Rectal smooth muscle tissue (tissue), 1 donor: ENCODE results near the gene GLIS1.

Experiments
- H3K27ac ChIP-seq: one replicate; pipeline ENCODE4 v1.7.0; 2013; ENCODE audit warnings: low read depth, low read length, inconsistent platforms
- H3K27me3 ChIP-seq: one replicate; pipeline ENCODE4 v1.7.0; 2013; ENCODE audit warnings: low read length; ENCODE audit not compliant: control insufficient read depth, insufficient read depth
- H3K36me3 ChIP-seq: one replicate; pipeline ENCODE4 v1.7.0; 2013; ENCODE audit warnings: low read length; ENCODE audit not compliant: control insufficient read depth, insufficient read depth
- H3K4me1 ChIP-seq: one replicate; pipeline ENCODE4 v1.7.0; 2013; ENCODE audit warnings: low read length; ENCODE audit not compliant: control insufficient read depth, insufficient read depth
- H3K4me3 ChIP-seq: one replicate; pipeline ENCODE4 v1.7.0; 2013; ENCODE audit warnings: low read length
- H3K9ac ChIP-seq: one replicate; pipeline ENCODE4 v1.7.0; 2013; ENCODE audit warnings: low read length

The GLIS1 gene

DNA sequence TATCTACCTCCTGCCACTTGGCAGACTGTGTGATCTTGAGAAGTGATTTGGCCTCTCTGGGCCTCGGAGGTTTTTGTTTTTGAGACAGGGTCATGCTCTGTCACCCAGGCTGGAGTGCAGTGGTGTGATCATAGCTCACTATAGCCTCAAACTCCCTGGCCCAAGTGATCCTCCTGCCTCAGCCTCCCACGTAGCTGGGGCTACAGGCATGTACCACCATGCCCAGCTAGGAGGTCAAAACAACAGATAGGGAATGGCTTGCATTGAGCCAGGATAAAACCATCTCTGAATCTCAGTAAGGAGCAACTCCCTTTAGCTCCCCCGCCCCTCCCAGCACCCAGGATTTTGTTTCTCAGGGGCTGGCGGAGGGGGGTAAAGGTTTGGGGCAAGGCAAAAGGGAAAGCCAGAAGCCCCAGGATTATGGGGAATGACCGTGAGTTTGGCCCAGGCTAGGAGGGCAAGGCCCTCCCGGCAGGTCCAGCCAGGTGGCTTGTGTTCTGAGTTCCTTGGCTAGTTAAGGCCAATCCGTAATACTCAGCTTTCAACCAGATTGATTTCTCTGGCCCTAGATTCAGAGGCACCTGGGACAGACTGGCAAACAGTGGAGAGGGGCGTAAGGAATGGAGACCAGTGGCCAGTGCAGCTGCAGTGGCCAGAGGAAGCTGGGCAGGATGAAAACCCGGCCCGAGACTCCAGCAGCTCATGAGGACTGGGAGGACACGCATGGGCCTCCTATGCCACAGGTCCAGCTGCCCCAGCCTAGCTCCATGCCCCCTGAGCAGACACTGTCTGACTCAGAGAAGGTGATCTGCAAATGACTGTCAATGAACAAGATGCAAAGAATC, 149.7 kb downstream of the GLIS1 start:
- H3K4me1 ChIP-seq = no peaks in the 10 kb centered on the region
- H3K9ac ChIP-seq = no peak overlapping the region
- H3K36me3 ChIP-seq = no peaks in the 10 kb centered on the region
- no peaks in the 10 kb centered on the region for H3K27me3 ChIP-seq
- H3K4me3 ChIP-seq = no peak overlapping the region
- H3K27ac ChIP-seq = no peak overlapping the region

GRCh38 chr1:53588053-53588779, 150.7 kb downstream of the GLIS1 start:
- Histone ChIP-seq H3K27ac (no peak overlapping the region), H3K9ac (no peak overlapping the region), H3K27me3 (no peaks in the 10 kb centered on the region), H3K4me3 (no peak overlapping the region), H3K36me3 (no peaks in the 10 kb centered on the region), H3K4me1 (no peaks in the 10 kb centered on the region)

DNA sequence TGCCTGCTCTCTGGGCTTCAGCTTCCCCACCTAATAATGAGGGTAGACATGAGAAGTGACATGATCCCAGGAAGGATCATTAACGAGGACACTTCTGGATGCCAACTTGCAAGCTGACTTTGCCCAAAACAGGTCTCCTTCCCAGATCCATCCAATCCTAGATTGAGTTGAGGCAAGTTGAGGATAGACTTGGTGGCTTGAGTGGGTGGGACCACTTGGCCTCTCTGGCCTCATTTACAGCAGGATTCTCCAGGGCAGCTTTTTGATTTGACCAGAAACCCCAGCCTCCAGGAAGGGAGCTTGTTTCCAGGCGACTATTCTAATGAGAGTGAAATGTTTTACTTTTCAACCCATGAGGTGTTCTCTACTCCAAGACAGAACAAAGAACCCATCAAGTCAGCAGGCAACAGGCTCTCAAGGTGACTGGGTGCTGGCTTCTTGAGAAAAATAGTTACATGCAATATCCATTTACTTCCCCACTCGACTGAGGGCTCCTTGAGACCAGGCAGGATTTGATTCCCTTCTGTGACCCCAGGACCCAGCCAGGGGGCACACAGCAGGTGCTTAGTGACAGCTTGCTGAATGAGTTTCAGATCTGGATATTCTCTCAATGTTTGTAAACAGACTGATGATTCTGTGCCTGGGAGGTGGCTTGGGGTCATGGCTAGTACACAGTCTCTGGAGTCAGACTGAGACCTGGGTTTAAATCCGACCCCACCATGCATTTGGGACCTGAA, 151.5 kb downstream of the GLIS1 start:
- H3K9ac ChIP-seq = no peak overlapping the region
- no peak overlapping the region for H3K4me3 ChIP-seq
- no peaks in the 10 kb centered on the region for H3K4me1 ChIP-seq
- H3K36me3 ChIP-seq = no peaks in the 10 kb centered on the region
- no peaks in the 10 kb centered on the region for H3K27me3 ChIP-seq
- no peak overlapping the region for H3K27ac ChIP-seq

- Histone ChIP-seq H3K36me3 (no peaks in the 10 kb centered on the region), H3K27ac (no peak overlapping the region), H3K27me3 (no peaks in the 10 kb centered on the region), H3K4me3 (no peak overlapping the region), H3K4me1 (no peaks in the 10 kb centered on the region), H3K9ac (no peak overlapping the region)
These were observed 152.2 kb downstream of the GLIS1 start for GRCh38 chr1:53586765-53587164.

DNA sequence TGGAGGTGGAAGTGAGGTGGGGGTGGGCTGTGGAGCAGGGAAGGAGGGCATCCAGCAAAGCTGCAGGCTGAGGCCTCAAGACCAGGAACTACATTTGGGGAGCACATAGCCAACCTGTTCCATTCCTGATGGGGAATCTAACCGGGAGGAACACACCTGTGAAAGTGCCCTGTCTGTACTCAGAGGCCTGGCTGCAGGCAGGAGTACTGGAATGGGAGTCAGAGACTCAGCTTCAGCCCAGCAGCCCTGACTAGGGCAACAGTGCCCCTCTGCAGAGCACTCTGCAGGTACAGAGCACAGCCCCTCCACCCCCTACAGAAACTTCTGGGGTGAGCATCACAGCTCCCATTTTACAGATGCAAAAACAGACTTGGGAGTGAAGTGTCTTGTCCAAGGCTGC, 153.4 kb downstream of the GLIS1 start:
- Histone ChIP-seq H3K27me3 (no peaks in the 10 kb centered on the region), H3K27ac (no peak overlapping the region), H3K36me3 (no peaks in the 10 kb centered on the region)

GRCh38 chr1:53585129-53585528, 153.8 kb downstream of the GLIS1 start:
- no peaks in the 10 kb centered on the region for H3K36me3 ChIP-seq
- H3K27me3 ChIP-seq = no peaks in the 10 kb centered on the region
- no peak overlapping the region for H3K27ac ChIP-seq
- H3K4me1 ChIP-seq = no peaks in the 10 kb centered on the region
- no peak overlapping the region for H3K9ac ChIP-seq
- H3K4me3 ChIP-seq = no peak overlapping the region

More for the DNA sequence above, 153.4 kb downstream of the GLIS1 start:
- Histone ChIP-seq H3K4me3 (no peak overlapping the region), H3K9ac (no peak overlapping the region), H3K4me1 (no peaks in the 10 kb centered on the region)

GRCh38 chr1:53584777-53585107, 154.2 kb downstream of the GLIS1 start:
- H3K36me3 ChIP-seq = no peaks in the 10 kb centered on the region
- no peak overlapping the region for H3K4me3 ChIP-seq
- no peaks in the 10 kb centered on the region for H3K27me3 ChIP-seq
- H3K27ac ChIP-seq = no peak overlapping the region
- no peaks in the 10 kb centered on the region for H3K4me1 ChIP-seq
- no peak overlapping the region for H3K9ac ChIP-seq

- Histone ChIP-seq H3K9ac (no peak overlapping the region), H3K27me3 (no peaks in the 10 kb centered on the region), H3K36me3 (no peaks in the 10 kb centered on the region), H3K4me3 (no peak overlapping the region), H3K4me1 (no peaks in the 10 kb centered on the region), H3K27ac (no peak overlapping the region)
These were observed 154.8 kb downstream of the GLIS1 start for GRCh38 chr1:53583868-53584776.

GRCh38 chr1:53583021-53583867, 155.7 kb downstream of the GLIS1 start:
- H3K4me3 ChIP-seq = no peak overlapping the region
- H3K27ac ChIP-seq = no peak overlapping the region
- H3K9ac ChIP-seq = no peak overlapping the region
- no peaks in the 10 kb centered on the region for H3K4me1 ChIP-seq
- no peaks in the 10 kb centered on the region for H3K36me3 ChIP-seq
- H3K27me3 ChIP-seq = no peaks in the 10 kb centered on the region

DNA sequence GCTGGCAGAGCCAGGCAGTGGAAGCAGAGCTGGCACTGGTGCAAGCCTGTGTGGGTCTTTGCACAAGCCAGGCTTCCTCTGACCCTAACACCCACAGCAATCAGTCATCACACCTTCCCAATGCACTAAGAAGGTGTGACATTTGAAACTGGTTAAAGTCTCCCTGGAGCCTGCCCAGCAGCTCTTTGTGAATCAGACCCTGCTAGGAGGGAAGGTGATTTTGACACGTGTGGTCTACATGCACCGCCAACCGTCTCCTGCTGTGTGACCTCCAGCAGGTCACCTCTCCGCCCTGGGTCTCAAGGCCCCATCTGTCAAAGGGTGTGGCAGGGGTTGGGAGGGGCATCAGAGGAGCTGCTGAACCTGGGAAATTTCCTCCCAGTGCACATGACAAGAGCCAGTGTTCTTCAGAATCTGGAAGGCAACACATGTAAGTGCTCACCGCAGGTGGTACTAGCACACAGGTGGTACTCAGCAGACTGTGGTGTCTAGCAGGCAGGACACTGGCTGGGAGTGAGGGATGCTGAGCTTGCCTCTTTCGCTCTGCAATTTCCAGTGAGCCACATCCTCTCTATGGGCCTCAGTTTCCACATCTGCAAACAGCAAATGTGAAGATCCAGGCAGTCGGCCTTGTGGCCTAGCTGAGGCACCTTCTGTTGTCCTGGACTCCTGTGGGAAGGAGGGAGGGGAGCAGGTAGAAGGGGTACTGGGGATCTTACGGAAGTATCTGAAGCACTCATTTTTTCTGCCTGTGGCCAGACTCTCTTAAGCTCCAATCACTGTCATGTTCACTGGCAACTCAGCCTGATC, 156.5 kb downstream of the GLIS1 start:
- H3K27ac ChIP-seq = no peak overlapping the region
- no peaks in the 10 kb centered on the region for H3K27me3 ChIP-seq
- no peaks in the 10 kb centered on the region for H3K4me1 ChIP-seq
- no peak overlapping the region for H3K9ac ChIP-seq
- H3K36me3 ChIP-seq = no peaks in the 10 kb centered on the region
- no peak overlapping the region for H3K4me3 ChIP-seq

GRCh38 chr1:53581476-53581875, 157.5 kb downstream of the GLIS1 start:
- no peaks in the 10 kb centered on the region for H3K27me3 ChIP-seq
- H3K4me3 ChIP-seq = no peak overlapping the region
- no peaks in the 10 kb centered on the region for H3K36me3 ChIP-seq
- no peak overlapping the region for H3K9ac ChIP-seq
- no peak overlapping the region for H3K27ac ChIP-seq
- no peaks in the 10 kb centered on the region for H3K4me1 ChIP-seq
